MM.1S (cell line): ENCODE results near the gene CAMSAP1.

Experiments used
- EZH2phosphoT487 ChIP-seq: fragments of 300-600 bp; sonication (generic); IDR thresholded peaks from 2 replicates; pipeline ENCODE4 v1.6.1; 2018; ENCODE audit warnings: antibody characterized with exemption, low read length
- TF ChIP-seq, protein P1 (sequence below): fragments of 300-600 bp; sonication (generic); IDR thresholded peaks from 2 replicates; pipeline ENCODE4 v1.5.1; 2016; ENCODE audit warnings: antibody characterized with exemption, low read length, mixed read lengths

DNA sequence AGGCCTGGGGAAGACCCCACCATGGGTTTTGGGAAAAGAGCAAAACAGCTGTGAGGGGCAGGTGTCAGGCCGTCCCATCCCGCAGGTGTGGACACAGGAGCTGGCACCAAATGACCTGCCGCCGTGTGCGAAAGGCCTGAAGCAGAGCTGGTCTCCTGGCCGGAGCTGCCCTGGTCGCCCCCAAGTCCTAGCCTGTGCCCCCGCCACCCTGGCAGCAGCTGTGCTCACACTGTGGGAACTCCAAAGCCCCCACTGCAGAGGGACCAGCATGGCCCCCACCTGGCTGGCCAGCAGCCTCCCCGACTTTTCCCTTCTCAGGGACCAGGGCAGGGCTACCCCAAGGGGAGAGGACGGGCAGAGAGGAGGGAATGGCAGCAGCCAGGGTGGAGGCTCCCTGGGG lies 117.0 kb downstream of the CAMSAP1 start:
- TF ChIP-seq, protein P1, sequence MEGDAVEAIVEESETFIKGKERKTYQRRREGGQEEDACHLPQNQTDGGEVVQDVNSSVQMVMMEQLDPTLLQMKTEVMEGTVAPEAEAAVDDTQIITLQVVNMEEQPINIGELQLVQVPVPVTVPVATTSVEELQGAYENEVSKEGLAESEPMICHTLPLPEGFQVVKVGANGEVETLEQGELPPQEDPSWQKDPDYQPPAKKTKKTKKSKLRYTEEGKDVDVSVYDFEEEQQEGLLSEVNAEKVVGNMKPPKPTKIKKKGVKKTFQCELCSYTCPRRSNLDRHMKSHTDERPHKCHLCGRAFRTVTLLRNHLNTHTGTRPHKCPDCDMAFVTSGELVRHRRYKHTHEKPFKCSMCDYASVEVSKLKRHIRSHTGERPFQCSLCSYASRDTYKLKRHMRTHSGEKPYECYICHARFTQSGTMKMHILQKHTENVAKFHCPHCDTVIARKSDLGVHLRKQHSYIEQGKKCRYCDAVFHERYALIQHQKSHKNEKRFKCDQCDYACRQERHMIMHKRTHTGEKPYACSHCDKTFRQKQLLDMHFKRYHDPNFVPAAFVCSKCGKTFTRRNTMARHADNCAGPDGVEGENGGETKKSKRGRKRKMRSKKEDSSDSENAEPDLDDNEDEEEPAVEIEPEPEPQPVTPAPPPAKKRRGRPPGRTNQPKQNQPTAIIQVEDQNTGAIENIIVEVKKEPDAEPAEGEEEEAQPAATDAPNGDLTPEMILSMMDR: no peak
- no peak for TF ChIP-seq EZH2phosphoT487
